Measurements from ENCODE around the gene OLIG2.

OLIG2 gene

GRCh38 chr21:32990666-32991065, 35.1 kb upstream of the OLIG2 start:
- Histone ChIP-seq H3K4me3 (replicated peaks; ENCODE audit: insufficient read depth, low read length) (no peak overlapping the region), H3K27ac (replicated peaks) (no peak overlapping the region), H3K27me3 (ENCODE audit: insufficient read depth, poor library complexity, severe bottlenecking) (no peaks in the 10 kb centered on the region)
- TF ChIP-seq CTCF (IDR thresholded peaks at IDR 0.05; ENCODE audit: insufficient read depth, low read length), result no peak
- TF ChIP-seq SPI1 (IDR thresholded peaks at IDR 0.05; ENCODE audit: borderline replicate concordance, low read depth), result no peak
- TF ChIP-seq POLR2AphosphoS5 (IDR thresholded peaks at IDR 0.05; ENCODE audit: low read depth), result no peak
- TF ChIP-seq GABPA (IDR thresholded peaks at IDR 0.05; ENCODE audit: low read depth), result no peak
- no peak for TF ChIP-seq REST (IDR thresholded peaks at IDR 0.05; ENCODE audit: insufficient replicate concordance, low read depth)
- no peak for DNase-seq (ENCODE audit: low read depth in 1 of 2, low spot score in 1 of 2)

GRCh38 chr21:32991361-32991760, 34.4 kb upstream of the OLIG2 start:
- H3K27ac ChIP-seq (replicated peaks), result no peak overlapping the region
- H3K27me3 ChIP-seq (ENCODE audit: insufficient read depth, poor library complexity, severe bottlenecking), result no peaks in the 10 kb centered on the region
- no peak for DNase-seq (ENCODE audit: low read depth in 1 of 2, low spot score in 1 of 2)
- no peak for TF ChIP-seq POLR2AphosphoS5 (IDR thresholded peaks at IDR 0.05; ENCODE audit: low read depth)
- TF ChIP-seq REST (IDR thresholded peaks at IDR 0.05; ENCODE audit: insufficient replicate concordance, low read depth), result no peak
- TF ChIP-seq CTCF (IDR thresholded peaks at IDR 0.05; ENCODE audit: insufficient read depth, low read length), result no peak
- no peak for TF ChIP-seq GABPA (IDR thresholded peaks at IDR 0.05; ENCODE audit: low read depth)
- no peak for TF ChIP-seq SPI1 (IDR thresholded peaks at IDR 0.05; ENCODE audit: borderline replicate concordance, low read depth)
- H3K4me3 ChIP-seq (replicated peaks; ENCODE audit: insufficient read depth, low read length), result no peak overlapping the region

GRCh38 chr21:32993894-32994293, 31.8 kb upstream of the OLIG2 start:
- TF ChIP-seq CTCF (IDR thresholded peaks at IDR 0.05; ENCODE audit: insufficient read depth, low read length), result no peak
- no peak for TF ChIP-seq REST (IDR thresholded peaks at IDR 0.05; ENCODE audit: insufficient replicate concordance, low read depth)
- TF ChIP-seq POLR2AphosphoS5 (IDR thresholded peaks at IDR 0.05; ENCODE audit: low read depth), result no peak
- TF ChIP-seq GABPA (IDR thresholded peaks at IDR 0.05; ENCODE audit: low read depth), result no peak
- no peak for TF ChIP-seq SPI1 (IDR thresholded peaks at IDR 0.05; ENCODE audit: borderline replicate concordance, low read depth)
- H3K27ac ChIP-seq (replicated peaks), result no peak overlapping the region
- no peak overlapping the region for H3K4me3 ChIP-seq (replicated peaks; ENCODE audit: insufficient read depth, low read length)
- DNase-seq (ENCODE audit: low read depth in 1 of 2, low spot score in 1 of 2), result no peak
- no peaks in the 10 kb centered on the region for H3K27me3 ChIP-seq (ENCODE audit: insufficient read depth, poor library complexity, severe bottlenecking)
